Endothelial cell of umbilical vein (primary cell): Measurements from ENCODE around the gene CACNA1E. TPM values are rescaled to one million over a fixed set of nuclear protein-coding genes. Genes with fewer than 3 reads are reported as not detected.

Source experiments
- BruUV-seq: library from RNA; stranded (reverse); fragments of 400-500 nt; replicated peaks from 2 replicates; lab custom pipeline; 2021; lab: Mats Ljungman, UMichigan
- CTCF ChIA-PET: fragments of 300-600, 350-600 bp; sonication (Branson Sonifier 250); formaldehyde crosslinking; loops from one replicate; lab custom pipeline; 2021; ENCODE audit warnings: antibody characterized with exemption, inconsistent platforms; lab: Charles Lee
- POLR2A ChIA-PET: fragments of 300-600, 350-600 bp; sonication (Branson Sonifier 250); formaldehyde crosslinking; loops from one replicate; lab custom pipeline; 2021; ENCODE audit warnings: antibody characterized with exemption, inconsistent platforms; lab: Charles Lee
- DNase-seq: peaks from one replicate; pipeline ENCODE4 v3.0.0-alpha.2; 2011; ENCODE audit warnings: low read depth, low spot score
- FAIRE-seq: peaks from 2 replicates; lab custom pipeline; 2011; peaks lifted over from hg19 to GRCh38; lab: Jason Lieb, UNC
- H2AFZ ChIP-seq: 2 replicates; pipeline ENCODE4 v1.6.0; 2012; ENCODE audit warnings: low read depth, low read length, control low read depth, inconsistent platforms
- H3K27ac ChIP-seq: 2 replicates; pipeline ENCODE4 v1.5.1; 2011; ENCODE audit warnings: low read depth, mild to moderate bottlenecking, control low read depth, low read length, moderate library complexity; ENCODE audit not compliant: insufficient read depth
- H3K27me3 ChIP-seq, 2 experiments: 2 replicates each; pipeline versions ENCODE4 v1.6.0 to v1.6.1; 2011; ENCODE audit warnings: low read length in 2 of 2, mixed read lengths in 1 of 2; ENCODE audit not compliant: control insufficient read depth in 2 of 2, insufficient read depth in 2 of 2
- H3K36me3 ChIP-seq, 2 experiments: 2 replicates in 1 of 2; 3 replicates in 1 of 2; pipeline ENCODE4 v1.5.1; 2011; ENCODE audit warnings: low read length in 2 of 2, mild to moderate bottlenecking in 1 of 2, moderate library complexity in 1 of 2; ENCODE audit not compliant: control insufficient read depth in 2 of 2, insufficient read depth in 2 of 2; ENCODE audit errors: extremely low read depth in 1 of 2
- H3K4me1 ChIP-seq: 3 replicates; pipeline ENCODE4 v1.5.1; 2011; ENCODE audit warnings: mild to moderate bottlenecking, low read length; ENCODE audit not compliant: control insufficient read depth, insufficient read depth; ENCODE audit errors: extremely low read depth
- H3K4me2 ChIP-seq: 2 replicates; pipeline ENCODE4 v1.6.1; 2011; ENCODE audit warnings: low read length, control low read depth, mixed read lengths; ENCODE audit not compliant: insufficient read depth
- H3K4me3 ChIP-seq, 3 experiments: fragments of 200-600 bp in 1 of 3; sonication (generic), shearing (Covaris generic) in 1 of 3; replicated peaks in 1 of 3; 2 replicates each; pipeline ENCODE4 v1.5.1; 2011 to 2016; ENCODE audit warnings: control low read depth in 3 of 3, low read length in 3 of 3, mild to moderate bottlenecking in 2 of 3, inconsistent platforms in 1 of 3, low read depth in 1 of 3, moderate library complexity in 1 of 3; ENCODE audit not compliant: insufficient read depth in 1 of 3
- H3K79me2 ChIP-seq: 2 replicates; pipeline ENCODE4 v1.6.0; 2012; ENCODE audit warnings: low read length, inconsistent platforms; ENCODE audit not compliant: control insufficient read depth, insufficient read depth
- H3K9ac ChIP-seq: replicated peaks from 2 replicates; pipeline ENCODE3; 2011; ENCODE audit warnings: low read length, control low read depth; ENCODE audit not compliant: insufficient read depth; ENCODE audit errors: extremely low read depth
- H3K9me1 ChIP-seq: replicated peaks from 3 replicates; pipeline ENCODE4 v1.6.0; 2011; ENCODE audit warnings: mild to moderate bottlenecking, low read length; ENCODE audit not compliant: control insufficient read depth, insufficient read depth; ENCODE audit errors: extremely low read depth
- H3K9me3 ChIP-seq: replicated peaks from 2 replicates; pipeline ENCODE4 v1.5.1; 2012; ENCODE audit warnings: low read length, inconsistent platforms; ENCODE audit not compliant: control insufficient read depth, insufficient read depth
- H4K20me1 ChIP-seq: replicated peaks from 2 replicates; pipeline ENCODE3; 2011; ENCODE audit warnings: mild to moderate bottlenecking, low read length; ENCODE audit not compliant: control insufficient read depth, insufficient read depth; ENCODE audit errors: extremely low read depth
- CTCF ChIP-seq, 2 donors: IDR thresholded peaks; 1 replicate in 1 of 2; 2 replicates in 1 of 2; pipeline ENCODE4 v1.5.1; 2011; ENCODE audit warnings: low read length in 2 of 2, mild to moderate bottlenecking in 2 of 2, moderate library complexity in 2 of 2, control low read depth in 1 of 2, inconsistent platforms in 1 of 2, low read depth in 1 of 2; ENCODE audit not compliant: insufficient read depth in 1 of 2; ENCODE audit errors: extremely low read depth in 1 of 2
- EZH2 ChIP-seq: IDR thresholded peaks from 2 replicates; pipeline ENCODE4 v1.6.1; 2012; ENCODE audit warnings: borderline replicate concordance, low read depth, mild to moderate bottlenecking, moderate library complexity, low read length, inconsistent platforms; ENCODE audit not compliant: severe bottlenecking
- FOS ChIP-seq: IDR thresholded peaks from 2 replicates; pipeline ENCODE4 v1.6.1; 2011; ENCODE audit warnings: mild to moderate bottlenecking, low read length, moderate library complexity, borderline replicate concordance; ENCODE audit not compliant: insufficient read depth
- GATA2 ChIP-seq: IDR thresholded peaks from 2 replicates; pipeline ENCODE4 v1.7.0; 2011; ENCODE audit warnings: low read depth, mild to moderate bottlenecking, moderate library complexity, mixed read lengths, low read length; ENCODE audit not compliant: insufficient read length, insufficient read depth
- JUN ChIP-seq: IDR thresholded peaks from 2 replicates; pipeline ENCODE4 v1.6.1; 2011; ENCODE audit warnings: borderline replicate concordance, low read depth; ENCODE audit not compliant: insufficient read length, insufficient read depth
- MAX ChIP-seq: IDR thresholded peaks from 2 replicates; pipeline ENCODE4 v1.6.1; 2011; ENCODE audit not compliant: insufficient read depth, insufficient read length
- MYC ChIP-seq: IDR thresholded peaks from one replicate; pipeline ENCODE4 v1.6.1; 2011; ENCODE audit warnings: mild to moderate bottlenecking, low read depth, low read length
- POLR2A ChIP-seq: IDR thresholded peaks from 2 replicates; pipeline ENCODE4 v1.6.1; 2012; ENCODE audit warnings: low read depth, mild to moderate bottlenecking, control low read depth, low read length
- POLR2AphosphoS5 ChIP-seq: IDR thresholded peaks from 2 replicates; pipeline ENCODE4 v1.6.1; 2012; ENCODE audit warnings: low read depth, mild to moderate bottlenecking, control low read depth, low read length, moderate library complexity; ENCODE audit not compliant: insufficient read depth
- dilution Hi-C: fragments of 300-500 bp; cut with MboI; formaldehyde crosslinking; loops from one replicate; pipeline ENCODE4 v1.15.0; 2019; ENCODE audit warnings: low sequenced_read_pairs; ENCODE audit not compliant: extremely low pct_ligation_motif_present
- intact Hi-C: fragments of 100-400 bp; cut with micrococcal nuclease; formaldehyde crosslinking; loops from one replicate; pipeline ENCODE4 v1.10.0; 2022
- polyA plus RNA-seq, 4 experiments: library from polyadenylated mRNA; depleted of rRNA in 3 of 4; stranded (reverse) in 3 of 4; unstranded in 1 of 4; fragments of >200 nt; gene quantifications; 2 replicates each; pipeline versions ENCODE4 v1.2.1 to v1.2.3, GENCODE V29; 2011 to 2012; ENCODE audit warnings: missing spikeins in 1 of 4
- total RNA-seq: library from RNA; stranded (reverse); gene quantifications from 2 replicates; pipeline ENCODE4 v1.2.3, GENCODE V29; 2021

CACNA1E gene
- total and polyA plus RNA-seq, 2 donors (not counting 3 experiments of a cell fraction or from before 2014, with no cell fraction given): not detected

- no peak overlapping the region for H3K27ac ChIP-seq
- H3K9me1 ChIP-seq: no peaks in the 10 kb centered on the region
- intact Hi-C loops: no loop called here
- FAIRE-seq (no peak), DNase-seq (no peak)
- H4K20me1 ChIP-seq: no peaks in the 10 kb centered on the region
- no peak for TF ChIP-seq MYC
- no peak for TF ChIP-seq CTCF (IDR thresholded peaks at IDR 0.05; ENCODE audit: extremely low read depth in 1 of 2, insufficient read depth in 1 of 2, low read depth in 1 of 2, low read length in 2 of 2)
- TF ChIP-seq MAX: no peak
- no peak for TF ChIP-seq JUN
- no peak for TF ChIP-seq EZH2
- no peak for TF ChIP-seq GATA2
- TF ChIP-seq POLR2A: no peak
- no peak for TF ChIP-seq POLR2AphosphoS5
- TF ChIP-seq FOS: no peak
- POLR2A ChIA-PET: no interaction called here
- dilution Hi-C loops: no loop called here
- H2AFZ ChIP-seq: no peak overlapping the region
- CTCF ChIA-PET: no interaction called here
- H3K36me3 ChIP-seq: no peaks in the 10 kb centered on the region
- H3K79me2 ChIP-seq: no peaks in the 10 kb centered on the region
- H3K9me3 ChIP-seq: peaks cover 2% of the 10 kb centered on the region
- H3K4me2 ChIP-seq: no peak overlapping the region
- no peak overlapping the region for H3K9ac ChIP-seq
- H3K27me3 ChIP-seq: no peaks in the 10 kb centered on the region
- no peaks in the 10 kb centered on the region for H3K4me1 ChIP-seq
- no peak overlapping the region for H3K4me3 ChIP-seq
- no TSS peak for BruUV-seq
Measured at GRCh38 chr1:181607524-181607923, 124.2 kb downstream of the CACNA1E start.
